ENCODE data around the gene SLC1A4.
"Not testable (repeated sequence)": the region's sequence is repeated elsewhere in the genome, so short reads cannot be mapped to it uniquely, and the experiment has no call there.

The SLC1A4 gene

DNA sequence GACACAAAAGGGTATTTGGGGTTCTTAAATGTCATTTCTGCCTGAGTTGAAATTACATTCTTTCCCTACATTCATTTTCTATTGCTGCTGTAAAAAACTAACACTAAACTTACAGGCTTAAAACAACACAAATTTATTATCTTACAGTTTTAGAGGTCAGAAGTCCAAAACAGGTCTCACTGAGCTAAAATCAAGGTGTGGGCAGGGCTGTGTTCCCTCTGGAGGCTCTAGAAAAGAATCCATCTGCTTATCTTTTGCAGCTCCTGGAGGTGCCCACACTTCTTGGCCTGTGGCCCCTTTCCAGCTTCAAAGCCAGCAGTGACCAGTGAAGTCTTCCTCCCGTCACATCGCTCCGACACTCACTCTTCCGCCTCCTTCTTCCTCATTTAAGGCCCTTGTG, 23.2 kb upstream of the SLC1A4 start:
- H3K27ac ChIP-seq = no peak overlapping the region
- TF ChIP-seq, protein P1, sequence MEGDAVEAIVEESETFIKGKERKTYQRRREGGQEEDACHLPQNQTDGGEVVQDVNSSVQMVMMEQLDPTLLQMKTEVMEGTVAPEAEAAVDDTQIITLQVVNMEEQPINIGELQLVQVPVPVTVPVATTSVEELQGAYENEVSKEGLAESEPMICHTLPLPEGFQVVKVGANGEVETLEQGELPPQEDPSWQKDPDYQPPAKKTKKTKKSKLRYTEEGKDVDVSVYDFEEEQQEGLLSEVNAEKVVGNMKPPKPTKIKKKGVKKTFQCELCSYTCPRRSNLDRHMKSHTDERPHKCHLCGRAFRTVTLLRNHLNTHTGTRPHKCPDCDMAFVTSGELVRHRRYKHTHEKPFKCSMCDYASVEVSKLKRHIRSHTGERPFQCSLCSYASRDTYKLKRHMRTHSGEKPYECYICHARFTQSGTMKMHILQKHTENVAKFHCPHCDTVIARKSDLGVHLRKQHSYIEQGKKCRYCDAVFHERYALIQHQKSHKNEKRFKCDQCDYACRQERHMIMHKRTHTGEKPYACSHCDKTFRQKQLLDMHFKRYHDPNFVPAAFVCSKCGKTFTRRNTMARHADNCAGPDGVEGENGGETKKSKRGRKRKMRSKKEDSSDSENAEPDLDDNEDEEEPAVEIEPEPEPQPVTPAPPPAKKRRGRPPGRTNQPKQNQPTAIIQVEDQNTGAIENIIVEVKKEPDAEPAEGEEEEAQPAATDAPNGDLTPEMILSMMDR (IDR thresholded peaks at IDR 0.05) = no peak
- no peak for TF ChIP-seq ZFX (IDR thresholded peaks at IDR 0.05; ENCODE audit: borderline replicate concordance)

DNA sequence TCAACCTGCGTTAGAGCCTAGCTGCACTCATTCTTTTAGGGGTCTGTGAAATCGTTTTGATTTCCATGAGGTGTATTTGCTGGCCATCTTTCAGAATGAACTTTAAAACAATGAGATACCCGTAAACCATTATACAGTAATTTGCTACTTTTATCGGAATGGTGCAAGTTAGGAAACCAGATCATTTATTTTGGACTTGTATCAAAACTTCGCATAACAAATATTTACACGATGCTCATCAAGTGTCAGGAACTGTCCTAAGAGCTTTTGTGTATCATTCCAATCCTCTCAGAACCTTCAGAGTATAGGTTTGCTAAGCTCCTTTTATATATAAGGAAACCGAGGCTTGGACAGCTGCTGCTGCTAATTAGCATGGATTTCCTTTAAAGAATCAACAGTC, 22.4 kb upstream of the SLC1A4 start:
- no peak overlapping the region for H3K27ac ChIP-seq
- TF ChIP-seq, protein P1 (IDR thresholded peaks at IDR 0.05) = no peak
- no peak for TF ChIP-seq ZFX (IDR thresholded peaks at IDR 0.05; ENCODE audit: borderline replicate concordance)

DNA sequence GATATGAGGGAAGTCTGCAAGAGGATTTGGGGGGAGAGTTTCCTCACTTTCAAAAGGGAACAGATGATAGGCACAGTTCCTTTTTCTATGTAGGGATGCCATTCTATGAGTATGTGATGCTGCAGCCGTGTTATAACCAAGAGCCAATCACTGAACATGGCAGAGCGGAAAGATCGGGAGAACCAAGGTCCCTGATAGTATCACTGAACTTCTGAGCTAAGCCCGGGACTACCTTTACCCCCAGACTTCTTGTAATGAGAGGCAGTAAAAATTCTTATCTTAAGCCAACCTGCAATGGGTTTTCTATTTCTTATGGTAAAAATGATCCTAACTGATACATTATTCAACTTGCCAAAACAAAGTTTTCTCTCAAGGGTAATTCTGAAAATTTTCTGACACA, 21.6 kb upstream of the SLC1A4 start:
- no peak overlapping the region for H3K27ac ChIP-seq
- TF ChIP-seq ZFX (IDR thresholded peaks at IDR 0.05; ENCODE audit: borderline replicate concordance) = no peak
- TF ChIP-seq, protein P1 (IDR thresholded peaks at IDR 0.05) = no peak

DNA sequence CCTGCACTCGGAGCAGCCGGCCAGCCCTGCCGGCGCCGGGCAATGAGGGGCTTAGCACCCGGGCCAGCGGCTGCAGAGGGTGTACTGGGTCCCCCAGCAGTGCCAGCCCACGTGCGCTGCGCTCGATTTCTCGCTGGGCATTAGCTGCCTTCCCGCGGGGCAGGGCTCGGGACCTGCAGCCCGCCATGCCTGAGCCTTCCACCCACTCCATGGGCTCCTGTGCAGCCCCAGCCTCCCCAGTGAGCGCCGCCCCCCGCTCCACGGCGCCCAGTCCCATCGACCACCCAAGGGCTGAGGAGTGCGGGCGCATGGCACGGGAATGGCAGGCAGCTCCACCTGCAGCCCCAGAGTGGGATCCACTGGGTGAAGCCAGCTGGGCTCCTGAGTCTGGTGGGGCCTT, 20.1 kb upstream of the SLC1A4 start:
- not testable (repeated sequence) for H3K27ac ChIP-seq

DNA sequence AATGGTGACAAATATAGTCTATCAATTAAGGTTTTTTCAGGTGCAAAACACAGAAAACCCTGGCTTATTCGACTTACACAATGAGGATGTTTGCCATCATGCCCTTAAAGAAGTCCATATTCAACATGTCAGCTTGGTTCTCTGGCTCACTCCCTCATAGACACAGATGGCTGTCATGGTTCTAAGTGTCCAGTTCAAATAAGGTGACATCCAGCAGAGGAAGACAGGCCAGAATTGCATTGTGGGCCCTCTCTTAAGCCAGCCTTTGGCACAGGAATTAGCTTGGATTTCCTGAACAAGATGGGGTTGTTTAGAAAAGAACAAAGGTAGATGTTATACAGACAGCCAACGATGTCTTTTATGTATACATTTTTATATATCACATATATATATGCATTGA, 18.7 kb upstream of the SLC1A4 start:
- H3K27ac ChIP-seq = no peak overlapping the region
- no peak for TF ChIP-seq ZFX (IDR thresholded peaks at IDR 0.05; ENCODE audit: borderline replicate concordance)
- TF ChIP-seq, protein P1 (IDR thresholded peaks at IDR 0.05) = no peak

DNA sequence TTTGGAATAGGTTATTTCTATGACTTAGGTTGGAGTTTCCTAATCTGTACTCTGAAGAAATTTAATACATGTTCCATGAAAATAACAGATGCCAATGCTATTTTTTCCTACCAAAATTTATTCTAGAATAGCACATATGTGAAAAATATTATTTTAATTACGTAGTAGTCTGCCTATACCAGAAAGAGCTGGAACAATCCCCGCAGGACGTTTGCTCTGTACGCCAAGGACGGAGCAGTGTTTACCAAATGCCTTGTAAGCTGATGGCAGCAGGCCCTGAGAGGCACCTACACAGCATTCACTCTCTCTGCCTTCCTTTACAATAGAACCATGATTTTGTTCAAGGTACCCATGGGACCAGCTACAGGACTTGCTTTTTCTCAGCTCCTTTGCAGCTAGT, 16.8 kb upstream of the SLC1A4 start:
- TF ChIP-seq, protein P1 (IDR thresholded peaks at IDR 0.05) = no peak
- H3K27ac ChIP-seq = no peak overlapping the region

DNA sequence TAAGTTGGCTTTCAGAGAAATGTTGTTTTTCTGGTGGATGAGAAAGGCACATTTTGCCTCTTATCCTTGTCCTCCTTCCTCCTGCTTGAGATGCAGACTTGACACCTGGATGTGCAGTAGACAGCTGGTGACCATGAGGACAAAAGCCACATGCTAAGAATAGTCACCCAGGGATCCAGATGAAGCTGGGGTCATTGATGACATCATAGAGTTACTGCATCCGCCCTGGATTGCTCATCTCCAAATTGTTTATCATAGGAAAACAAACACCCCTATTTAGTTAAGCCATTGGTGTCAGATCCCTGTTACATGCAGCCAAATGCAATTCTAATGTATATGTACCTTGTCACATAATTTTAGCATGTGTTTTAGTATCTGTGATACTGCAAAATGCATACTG, 16.3 kb upstream of the SLC1A4 start:
- TF ChIP-seq ZFX (IDR thresholded peaks at IDR 0.05; ENCODE audit: borderline replicate concordance) = no peak
- TF ChIP-seq, protein P1 (IDR thresholded peaks at IDR 0.05) = no peak
- H3K27ac ChIP-seq = no peak overlapping the region

DNA sequence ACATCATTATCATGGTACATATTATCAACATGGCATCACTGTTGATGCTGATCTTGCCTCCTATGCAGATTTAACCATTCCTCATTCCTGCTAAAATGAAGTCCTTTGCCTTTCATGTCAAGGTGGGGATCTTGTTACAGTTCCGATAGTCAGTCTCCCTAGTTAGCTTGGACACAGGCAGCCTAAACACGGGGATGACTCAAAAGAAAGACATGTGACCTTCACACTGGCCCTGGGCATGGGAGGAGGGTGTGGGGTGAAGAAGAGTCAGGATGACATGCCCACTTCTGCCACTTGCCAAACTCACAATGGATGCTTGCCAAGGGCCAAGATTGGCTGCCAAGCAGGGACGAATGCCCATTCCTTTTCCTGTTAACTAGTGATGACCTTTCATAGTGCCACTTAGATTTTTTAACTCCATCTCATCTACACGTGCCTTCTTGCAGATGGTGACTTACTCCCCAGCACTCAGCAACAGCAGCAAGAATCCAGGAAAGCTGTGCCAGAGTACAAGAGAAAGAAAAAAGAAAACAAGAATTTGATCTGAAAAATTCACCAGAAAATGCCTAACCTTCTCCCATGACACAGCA, 13.9 kb upstream of the SLC1A4 start:
- TF ChIP-seq, protein P1 (IDR thresholded peaks at IDR 0.05) = no peak
- no peak for TF ChIP-seq ZFX (IDR thresholded peaks at IDR 0.05; ENCODE audit: borderline replicate concordance)
- no peak overlapping the region for H3K27ac ChIP-seq
